GM19023 (cell line): ENCODE measurements around the gene RAD51B.

Experiments used
- ATAC-seq: cut with Tn5 transposase; IDR thresholded peaks from one replicate; pipeline ENCODE4 v1.9.1; 2021; ENCODE audit warnings: mild to moderate bottlenecking, moderate library complexity; ENCODE audit not compliant: unreplicated experiment

Gene RAD51B

DNA sequence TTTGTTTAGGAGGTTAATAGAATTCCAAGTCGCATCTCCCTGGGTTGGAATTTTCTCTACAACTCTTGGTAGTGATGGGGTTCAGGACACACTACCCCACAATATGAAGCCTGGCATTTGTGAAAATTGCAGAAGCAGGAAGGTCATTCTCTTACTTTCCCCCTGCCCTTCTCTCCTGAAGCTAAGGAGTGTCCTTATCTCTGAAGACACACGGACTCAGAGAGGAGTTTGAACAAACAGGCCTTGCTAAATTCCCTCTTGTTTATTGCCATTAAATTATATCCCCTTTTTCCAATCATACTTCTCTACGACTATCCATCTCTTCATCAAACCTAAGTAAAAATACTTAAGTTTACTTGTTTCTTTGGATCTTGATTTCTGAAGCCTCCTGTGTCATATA lies 443.0 kb downstream of the RAD51B start:
- no peak for ATAC-seq

DNA sequence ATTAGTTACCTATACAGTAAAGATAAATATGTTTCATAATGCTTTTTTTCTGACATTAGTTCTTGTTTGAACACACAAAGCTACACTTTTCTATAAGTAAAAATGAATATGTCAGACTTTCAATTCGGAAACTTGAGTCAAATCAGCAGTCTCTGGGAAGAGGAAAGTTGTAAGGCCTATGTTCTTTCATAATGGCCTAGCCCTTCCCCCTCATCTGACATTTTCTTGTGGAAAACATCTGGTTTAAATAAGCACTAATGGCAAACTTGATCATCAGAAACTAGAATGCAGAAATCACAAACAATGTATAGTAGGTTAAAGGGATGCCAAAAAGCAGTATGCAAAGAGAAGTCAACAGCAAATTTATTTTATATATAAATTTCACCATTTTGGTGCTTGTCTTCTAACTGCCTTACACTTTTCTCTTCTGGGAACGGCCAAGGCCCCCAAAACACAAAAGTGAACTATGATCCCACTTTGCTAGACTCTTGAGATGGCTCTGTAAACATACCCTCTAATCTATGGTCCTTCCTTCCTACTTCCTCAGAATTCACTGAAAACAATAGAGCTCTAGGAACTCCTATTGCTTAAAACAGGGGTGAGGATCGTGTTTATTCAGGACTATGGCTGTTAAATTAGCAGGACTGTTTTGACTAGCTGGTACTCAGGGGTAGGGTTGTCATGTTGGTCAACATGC lies 444.1 kb downstream of the RAD51B start:
- no peak for ATAC-seq

DNA sequence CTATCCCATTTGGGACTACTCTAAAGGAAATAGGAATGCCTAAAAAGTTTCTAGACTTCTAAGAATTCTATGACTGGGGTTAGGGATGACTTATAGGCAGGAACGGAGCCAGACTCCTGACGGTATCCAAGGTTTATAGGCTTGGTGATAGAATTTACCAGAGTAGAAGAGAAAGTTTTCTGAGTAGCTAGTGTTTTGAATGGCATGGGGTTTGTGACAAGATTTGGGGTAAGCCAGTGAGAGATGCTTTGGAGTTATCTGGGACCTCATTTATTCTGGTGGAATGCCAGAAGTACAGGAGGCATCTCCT lies 444.6 kb downstream of the RAD51B start:
- no peak for ATAC-seq

DNA sequence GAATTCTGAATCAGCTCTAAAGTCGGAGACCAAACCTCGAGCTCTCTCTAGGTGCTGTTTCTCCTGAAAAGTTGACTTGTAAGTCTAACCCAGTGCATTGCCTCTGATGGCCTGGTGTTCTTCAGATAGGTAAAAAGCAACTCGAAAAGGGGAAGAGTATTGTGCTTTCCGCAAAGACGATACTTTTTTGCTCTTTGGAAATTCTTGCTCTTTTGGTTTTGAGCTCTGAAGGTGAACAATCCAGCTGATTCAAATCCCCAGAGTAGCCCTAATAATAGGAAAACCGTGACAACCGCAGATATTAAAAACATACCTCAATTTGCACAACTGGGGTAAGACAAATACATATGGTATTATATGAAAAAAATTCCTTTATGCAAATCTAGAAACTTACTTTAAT lies 447.4 kb downstream of the RAD51B start:
- no peak for ATAC-seq

DNA sequence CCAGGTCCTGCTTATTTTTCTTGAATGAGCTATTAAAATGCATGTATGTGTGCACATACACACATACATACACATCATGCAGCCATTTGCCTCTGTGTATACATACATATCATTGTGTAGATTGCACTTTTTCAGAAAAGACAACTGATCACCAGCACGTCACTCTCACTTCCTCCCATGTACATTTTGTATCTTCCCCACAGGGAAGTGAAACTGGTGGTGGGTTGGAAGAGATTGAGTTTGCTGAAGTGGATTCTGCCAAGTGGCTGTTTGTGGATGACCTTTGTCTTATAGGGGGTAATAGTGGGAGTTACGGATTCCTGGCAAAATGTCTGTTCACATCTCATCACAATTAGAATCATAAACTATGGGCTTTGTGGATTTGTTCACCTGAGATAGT lies 448.6 kb downstream of the RAD51B start:
- ATAC-seq: peak; percentile 58

DNA sequence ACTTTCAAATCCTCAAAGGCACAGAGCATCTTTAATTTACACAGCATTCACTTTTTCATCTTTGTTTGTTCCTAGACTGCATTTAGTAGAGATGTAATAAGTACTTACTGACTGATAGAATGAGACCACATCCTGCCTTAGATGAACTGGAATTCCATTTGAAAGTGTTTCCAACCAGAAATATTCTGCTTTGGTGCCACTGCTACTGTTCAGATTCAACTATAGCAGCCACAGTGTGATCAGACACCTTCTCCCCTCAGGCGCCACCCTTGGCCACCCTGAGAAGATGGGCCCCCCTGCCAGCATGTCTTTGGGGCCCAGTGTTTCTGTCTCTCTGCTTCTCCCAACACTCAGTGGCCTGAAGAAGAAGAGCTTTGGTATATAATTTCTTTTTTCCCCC lies 449.1 kb downstream of the RAD51B start:
- no peak for ATAC-seq

DNA sequence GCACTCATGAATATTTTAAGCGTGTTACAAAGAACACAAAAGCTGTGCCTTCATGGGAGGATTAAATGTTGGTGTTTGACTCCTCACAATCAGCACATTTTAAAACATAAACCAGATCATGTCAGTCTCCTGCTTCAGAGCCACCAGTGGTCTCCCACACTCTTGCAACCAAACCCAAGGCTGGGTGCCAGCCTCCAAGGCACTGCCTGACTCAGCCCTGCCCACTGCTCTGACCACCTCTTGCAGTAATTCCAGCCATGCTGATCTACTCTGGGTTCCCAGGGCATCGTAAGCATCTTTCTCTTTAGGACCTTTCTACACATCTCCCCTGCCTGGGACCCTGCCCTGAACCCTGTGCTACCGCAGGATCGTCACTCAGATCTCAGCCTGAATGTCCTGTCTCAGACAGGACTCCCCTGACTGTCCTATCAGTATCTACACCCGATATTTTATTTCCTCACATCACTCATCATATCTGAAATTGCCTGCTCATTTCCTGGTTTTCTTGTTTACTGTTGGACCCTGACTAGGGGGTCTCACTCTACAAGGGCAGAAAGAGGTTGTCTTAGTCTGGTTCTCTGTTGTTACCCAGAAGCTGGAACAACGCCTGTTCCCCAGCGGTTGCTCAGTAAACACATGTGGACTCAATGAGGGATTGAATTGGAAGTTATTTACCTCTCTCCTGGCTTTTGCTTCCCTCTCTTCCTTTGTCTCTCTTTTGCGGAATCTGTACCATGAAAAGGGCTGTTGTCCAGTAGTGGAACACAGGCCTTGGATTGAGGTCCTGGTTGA lies 449.8 kb downstream of the RAD51B start:
- ATAC-seq: no peak

DNA sequence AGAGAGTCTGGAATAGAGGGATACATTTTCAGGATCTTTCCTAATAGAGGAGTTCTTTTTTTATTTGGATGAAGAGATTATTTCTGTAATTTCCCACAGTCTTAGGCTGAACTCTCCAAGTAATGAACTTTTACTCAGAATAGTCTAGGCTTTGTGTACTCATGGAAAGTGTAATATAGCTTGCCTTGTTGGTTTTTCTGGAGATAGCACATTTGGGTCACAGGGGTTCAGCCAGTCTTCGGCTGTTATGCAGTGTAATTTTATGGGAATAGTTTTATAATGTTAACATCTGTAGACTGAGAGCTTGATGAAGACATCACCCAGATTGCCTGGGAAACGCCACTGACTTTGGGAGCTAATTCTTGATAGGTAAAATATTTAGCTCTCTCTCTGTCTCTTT lies 450.8 kb downstream of the RAD51B start:
- ATAC-seq: no peak

DNA sequence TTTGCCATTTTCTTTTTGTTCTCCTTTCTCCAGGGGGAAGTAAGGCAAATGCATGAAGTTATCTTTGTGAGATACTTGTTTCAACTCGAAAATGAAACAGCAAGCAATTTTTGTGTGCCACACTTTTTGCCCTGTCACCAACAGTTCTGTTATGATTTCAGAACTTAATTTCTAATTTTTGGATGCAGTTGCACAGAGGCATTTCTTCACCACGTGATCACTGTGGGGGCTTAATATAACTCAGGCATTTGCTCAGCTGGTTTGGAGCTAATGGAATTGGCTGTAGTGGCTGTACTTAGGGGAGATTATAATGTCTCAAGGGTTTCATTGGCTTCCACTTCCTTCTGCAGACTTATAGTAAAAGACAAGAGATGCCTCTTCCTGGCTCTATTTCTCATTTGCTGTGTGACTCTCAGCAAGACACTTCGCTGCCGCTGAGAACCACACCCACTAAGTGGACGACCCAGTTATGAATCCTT lies 452.4 kb downstream of the RAD51B start:
- ATAC-seq: no peak

DNA sequence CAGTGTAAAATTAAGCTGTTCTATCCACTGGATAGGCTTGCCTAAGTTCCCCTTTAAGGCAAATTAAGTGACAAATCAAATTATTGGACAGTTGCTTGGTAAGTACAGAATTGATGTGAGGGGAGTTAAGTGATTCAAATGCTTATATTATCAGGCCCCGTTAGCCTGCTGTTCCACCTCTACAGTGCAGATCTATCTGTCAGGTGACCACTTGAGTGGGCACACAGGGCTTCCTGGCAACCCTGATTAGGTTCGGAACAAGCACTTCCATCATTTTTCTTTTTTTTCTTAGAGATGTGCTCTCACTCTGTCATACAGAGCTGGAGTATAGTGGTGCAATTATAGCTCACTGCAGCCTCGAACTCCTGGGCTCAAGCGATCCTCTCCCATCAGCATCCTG lies 453.8 kb downstream of the RAD51B start:
- ATAC-seq: no peak

DNA sequence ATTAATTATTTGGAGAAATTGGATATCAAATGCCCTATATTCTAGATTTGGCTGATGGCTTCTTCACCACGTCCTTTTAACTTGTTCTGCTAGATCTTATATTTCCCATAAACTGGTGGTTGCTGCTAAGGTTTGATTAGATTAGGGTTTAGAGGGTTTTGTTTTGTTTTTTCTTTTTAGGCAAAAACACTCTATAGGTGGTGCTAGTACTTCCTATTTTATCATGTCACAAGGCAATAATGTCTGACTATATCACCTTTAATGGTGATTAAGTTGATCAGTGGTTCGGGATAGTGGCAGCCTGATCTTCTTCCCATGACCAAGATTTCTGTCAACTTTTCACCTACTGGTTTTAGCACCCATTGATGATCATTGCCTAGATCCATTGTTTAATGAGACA lies 455.1 kb downstream of the RAD51B start:
- no peak for ATAC-seq

DNA sequence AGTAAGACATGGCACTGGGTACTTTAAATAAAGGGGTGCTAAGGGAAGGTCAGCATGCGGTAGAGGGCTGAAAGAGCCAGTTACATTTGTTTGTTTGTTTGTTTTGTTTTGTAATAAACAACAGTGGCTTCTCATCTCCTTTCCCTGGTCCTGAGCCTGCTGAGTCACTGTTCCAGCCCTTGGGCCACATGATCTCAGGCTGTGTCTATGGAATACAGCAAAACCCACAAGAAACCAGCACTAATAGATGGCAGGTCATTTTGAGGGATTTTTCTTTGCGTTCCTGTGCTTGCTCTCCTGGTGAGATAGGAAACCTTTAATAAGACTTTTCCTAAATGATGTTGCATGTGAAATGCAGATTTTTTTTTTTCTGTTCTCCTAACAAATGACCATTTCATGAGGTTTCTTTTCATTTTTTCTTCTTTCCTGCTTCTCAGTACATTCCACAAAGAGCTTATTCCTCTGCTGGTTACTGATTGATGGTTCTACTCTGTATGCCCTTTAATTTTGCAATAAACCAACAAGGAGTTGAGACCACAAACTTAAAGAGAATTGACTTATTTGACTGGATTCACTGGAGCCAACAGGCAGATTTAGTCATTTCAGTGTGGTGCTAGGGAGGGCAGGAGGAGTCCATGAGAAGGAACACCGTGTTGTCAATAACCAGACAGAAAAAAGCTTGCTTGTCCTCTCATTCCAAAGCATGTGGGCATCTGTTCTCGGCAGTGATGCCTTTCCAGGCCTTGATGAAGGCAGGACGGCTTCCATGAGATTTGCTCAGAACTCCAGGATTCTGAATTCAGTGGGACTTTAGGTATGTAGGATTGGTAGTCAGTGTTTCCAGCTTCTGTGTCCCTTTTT lies 459.2 kb downstream of the RAD51B start:
- no peak for ATAC-seq

DNA sequence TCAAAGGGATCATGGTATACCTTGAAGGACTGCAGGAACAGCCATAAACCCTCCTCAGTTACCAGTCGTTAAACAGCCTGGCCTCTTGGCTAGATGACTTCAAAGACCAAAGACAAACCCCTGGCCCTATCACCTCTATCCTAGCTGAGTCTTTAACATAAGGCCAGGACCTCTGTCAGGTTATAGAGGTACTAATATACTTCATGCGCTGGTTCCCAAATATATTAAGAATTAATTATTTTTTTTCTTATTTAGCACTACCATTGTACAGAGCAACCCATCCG lies 459.8 kb downstream of the RAD51B start:
- no peak for ATAC-seq

DNA sequence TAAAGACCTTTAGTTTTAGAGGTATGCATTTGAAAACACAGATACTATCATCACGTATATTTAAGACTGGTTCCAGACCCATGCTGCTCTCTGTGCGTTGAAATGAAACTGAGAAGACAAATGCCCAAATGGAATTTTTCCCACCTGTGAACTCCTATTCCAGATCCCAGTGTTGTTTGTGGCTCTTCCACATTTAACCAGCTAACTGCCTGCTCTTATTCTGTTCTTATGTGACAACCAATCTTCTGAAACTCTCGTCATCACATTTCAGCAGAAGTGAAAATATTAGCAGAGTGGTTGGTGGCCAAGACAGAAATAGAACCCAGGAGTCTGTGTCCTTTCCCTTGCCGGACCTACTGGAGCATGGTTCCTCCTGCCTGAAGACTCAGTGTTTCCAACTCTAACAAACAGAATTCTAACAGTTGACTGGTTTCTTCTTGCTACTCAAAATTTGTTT lies 460.2 kb downstream of the RAD51B start:
- ATAC-seq: peak; percentile 28

DNA sequence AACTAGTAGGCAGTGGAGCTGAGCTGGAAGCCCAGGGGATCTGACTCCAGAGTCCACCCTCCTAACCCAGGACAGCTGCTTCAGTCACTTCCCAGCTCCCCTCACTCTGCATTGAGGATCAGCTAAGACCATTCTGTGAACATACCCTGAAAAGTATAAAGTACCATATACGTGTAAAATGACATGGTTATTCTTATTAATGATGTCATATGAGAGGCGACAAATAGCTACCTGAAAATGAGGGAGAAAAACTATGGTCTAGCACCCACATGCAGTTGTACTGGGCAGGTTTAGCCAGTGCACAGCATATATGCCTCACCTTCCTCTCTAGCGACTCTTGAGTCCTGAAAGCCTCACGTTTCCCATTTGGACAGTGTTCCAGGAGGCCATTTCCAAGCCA lies 461.9 kb downstream of the RAD51B start:
- no peak for ATAC-seq

DNA sequence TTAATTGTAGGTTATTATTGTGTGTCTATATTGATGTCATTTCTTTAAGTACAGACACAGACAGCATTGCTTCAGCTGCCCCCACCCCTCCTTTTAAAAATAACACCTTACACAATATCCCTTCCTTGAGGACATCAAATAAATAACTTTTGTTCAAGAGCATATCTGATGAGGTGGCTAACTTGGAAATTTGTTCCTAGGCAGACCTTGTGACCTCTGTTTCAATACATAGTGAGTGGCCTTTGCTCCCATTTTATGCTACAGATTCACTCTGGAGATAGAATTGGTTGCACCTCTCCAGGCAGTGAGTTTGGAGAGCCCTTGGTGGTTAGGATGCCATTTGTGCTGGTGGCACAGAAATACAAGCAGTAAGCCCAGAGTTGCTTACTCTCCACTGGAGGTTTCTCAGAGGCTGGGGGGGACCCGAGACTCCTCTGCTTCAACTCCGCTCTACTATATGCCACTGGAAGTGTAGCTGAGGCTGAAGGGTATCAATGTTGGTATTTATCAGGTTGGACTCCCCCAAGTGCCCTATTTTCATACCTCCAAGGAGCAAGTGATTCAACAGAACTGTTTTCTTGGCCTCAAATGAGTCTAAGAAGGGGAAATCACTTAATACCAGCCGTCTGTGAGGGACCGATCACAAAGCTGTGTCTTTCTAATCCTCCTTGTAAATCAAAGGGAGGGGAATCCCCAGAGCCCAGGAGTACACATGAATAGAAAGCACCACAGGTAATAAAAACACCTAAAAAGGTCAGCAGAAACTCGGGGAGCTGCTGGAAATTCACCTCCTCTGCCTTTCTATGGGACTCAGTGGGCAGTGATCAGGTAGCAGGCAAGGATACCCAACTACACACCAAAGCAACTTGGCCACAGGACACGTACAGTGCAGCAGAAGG lies 463.1 kb downstream of the RAD51B start:
- peak; percentile 40 for ATAC-seq

DNA sequence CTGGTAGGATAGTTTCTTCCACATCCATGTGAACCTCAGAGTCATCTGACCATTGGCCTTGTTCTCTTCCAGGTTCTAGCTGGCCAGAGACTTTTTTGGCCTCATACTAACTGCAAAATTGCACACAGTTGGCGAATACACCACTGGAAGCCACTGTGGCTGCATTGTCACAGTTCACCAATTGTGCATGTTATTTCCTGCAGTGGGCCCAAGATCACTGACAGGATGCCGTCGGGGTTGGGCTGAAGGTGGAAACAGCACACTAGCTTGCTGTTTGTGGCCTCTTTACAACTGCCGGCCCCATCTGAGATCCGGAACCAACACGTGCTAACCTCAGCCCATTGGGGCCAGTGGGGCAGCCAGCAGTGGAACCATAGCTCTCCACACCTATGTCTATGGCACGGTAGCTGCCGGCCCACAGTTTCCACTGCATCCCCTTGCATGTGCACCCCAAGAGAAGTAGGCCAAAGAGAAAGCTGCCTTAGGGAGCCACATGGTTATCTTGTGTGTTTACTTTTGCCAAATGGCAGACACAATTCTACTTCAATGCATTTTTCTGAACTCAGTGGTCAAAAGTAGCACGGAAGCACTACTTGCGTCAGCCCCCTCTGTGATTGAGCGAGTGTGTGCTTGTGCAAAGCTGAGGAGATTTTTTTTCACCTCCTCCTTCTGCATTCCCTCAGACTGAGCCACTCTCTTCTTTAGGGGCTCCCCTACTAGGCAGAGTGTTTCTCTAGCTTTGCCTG lies 464.0 kb downstream of the RAD51B start:
- ATAC-seq: peak; percentile 54

DNA sequence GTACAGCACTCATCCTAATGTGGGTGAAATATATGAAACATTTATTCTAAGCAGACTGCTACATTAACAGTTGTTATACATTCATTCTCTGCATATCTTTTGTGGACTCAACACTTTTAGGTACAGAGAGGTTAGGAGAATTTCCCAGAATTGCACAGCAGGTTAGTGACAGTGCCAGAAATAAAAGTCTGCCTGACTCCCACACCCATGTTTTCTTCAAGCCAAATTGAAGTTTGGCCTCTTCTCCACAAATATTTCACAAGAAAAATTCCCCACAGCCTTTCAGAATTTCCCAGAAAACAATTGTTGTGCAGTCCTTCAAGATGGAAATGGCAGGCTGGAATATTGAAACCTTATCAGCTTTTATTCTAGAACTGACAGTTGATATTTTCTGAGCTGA lies 464.8 kb downstream of the RAD51B start:
- no peak for ATAC-seq

DNA sequence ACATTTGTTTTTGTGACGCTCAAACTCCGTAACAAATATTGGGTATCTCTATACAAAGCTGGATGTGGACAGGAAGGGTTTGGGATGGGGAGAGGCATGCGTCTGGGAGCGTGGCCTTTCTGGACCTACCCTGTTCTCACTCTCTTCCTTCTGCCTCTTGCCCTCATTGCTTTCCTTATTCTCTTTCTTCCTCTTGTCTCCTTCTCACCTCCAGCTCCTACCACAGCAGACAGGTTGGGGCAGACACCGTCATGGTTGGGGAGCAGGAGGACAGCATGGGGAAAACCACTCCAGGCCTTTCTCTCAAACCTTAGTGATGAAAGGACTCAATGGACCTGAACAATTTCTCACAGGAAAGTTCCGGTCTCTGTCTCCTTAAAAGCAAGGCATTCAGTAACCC lies 465.3 kb downstream of the RAD51B start:
- ATAC-seq: no peak
